IPS DF 6.9 (cell line): Measurements from ENCODE around the gene TIGD2.

ENCODE experiments used
- DNase-seq: peaks from one replicate; pipeline ENCODE4 v3.0.0-alpha.2; 2013; ENCODE audit warnings: low read depth, low spot score
- H3K27ac ChIP-seq: one replicate; pipeline ENCODE4 v1.5.1; 2013; ENCODE audit warnings: low read length, control low read depth
- H3K27me3 ChIP-seq: 2 replicates; pipeline ENCODE4 v1.6.1; 2013; ENCODE audit warnings: mild to moderate bottlenecking, low read length; ENCODE audit not compliant: control insufficient read depth, insufficient read depth
- H3K36me3 ChIP-seq: 2 replicates; pipeline ENCODE4 v1.6.1; 2013; ENCODE audit warnings: low read length; ENCODE audit not compliant: control insufficient read depth, insufficient read depth
- H3K4me1 ChIP-seq: 2 replicates; pipeline ENCODE4 v1.6.1; 2013; ENCODE audit warnings: low read length; ENCODE audit not compliant: control insufficient read depth, insufficient read depth
- H3K4me3 ChIP-seq: 2 replicates; pipeline ENCODE4 v1.5.1; 2013; ENCODE audit warnings: mild to moderate bottlenecking, low read length
- H3K9me3 ChIP-seq: 2 replicates; pipeline ENCODE4 v1.6.1; 2013; ENCODE audit warnings: low read length, inconsistent platforms; ENCODE audit not compliant: control insufficient read depth, insufficient read depth
- WGBS: extraction: QIAGEN DNeasy Blood & Tissue Kit; methylation state at CpG from one replicate; pipeline ENCODE4 v1.1.7; 2013; ENCODE audit warnings: mixed read lengths, missing lambda C conversion rate; ENCODE audit not compliant: insufficient read length, insufficient coverage; 5-methylcytosine and 5-hydroxymethylcytosine counted together

Gene TIGD2

GRCh38 chr4:89100853-89101252 is 10.5 kb upstream of the TIGD2 start:
- Histone ChIP-seq H3K27ac (no peak overlapping the region), H3K27me3 (no peaks in the 10 kb centered on the region), H3K4me1 (no peaks in the 10 kb centered on the region), H3K4me3 (no peak overlapping the region), H3K36me3 (no peaks in the 10 kb centered on the region), H3K9me3 (no peaks in the 10 kb centered on the region)
- WGBS, result no CpG with 5 or more reads among the region's 3 CpGs
- DNase-seq, result no peak

GRCh38 chr4:89101256-89102161 is 9.8 kb upstream of the TIGD2 start:
- 100% methylated on average over 2 of the region's 11 CpGs for WGBS
- no peak overlapping the region for H3K4me3 ChIP-seq
- H3K36me3 ChIP-seq, result no peaks in the 10 kb centered on the region
- no peaks in the 10 kb centered on the region for H3K9me3 ChIP-seq
- H3K27ac ChIP-seq, result no peak overlapping the region
- H3K4me1 ChIP-seq, result no peaks in the 10 kb centered on the region
- DNase-seq, result no peak
- no peaks in the 10 kb centered on the region for H3K27me3 ChIP-seq

- Histone ChIP-seq H3K27me3 (peaks cover 7% of the 10 kb centered on the region; the same call in 1 of the 2 replicates), H3K4me1 (peaks cover 2% of the 10 kb centered on the region; the same call in 1 of the 2 replicates), H3K9me3 (no peaks in the 10 kb centered on the region), H3K36me3 (no peaks in the 10 kb centered on the region), H3K27ac (no peak overlapping the region), H3K4me3 (no peak overlapping the region)
- no peak for DNase-seq
- no CpG with 5 or more reads among the region's 6 CpGs for WGBS
Observed at GRCh38 chr4:89105726-89106125, 5.6 kb upstream of the TIGD2 start.

DNA sequence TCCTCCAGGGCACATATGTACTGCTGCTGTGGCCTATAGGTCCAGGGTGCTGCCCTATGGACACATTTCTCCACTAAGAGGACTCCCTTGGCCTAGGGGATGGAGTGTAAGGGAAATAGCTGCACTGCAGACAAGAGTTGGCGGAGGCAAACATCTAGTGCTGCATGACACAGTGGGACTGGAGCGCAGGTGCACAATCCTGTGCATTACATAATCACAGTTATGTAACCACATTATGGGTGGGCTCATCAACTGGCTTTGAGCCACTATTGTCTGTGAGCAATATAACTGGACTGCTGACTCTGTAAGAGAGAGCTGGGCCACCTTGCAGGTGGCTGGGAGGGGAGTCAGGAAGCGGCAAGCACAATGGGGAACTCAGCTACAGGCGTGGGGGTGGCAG is 3.2 kb upstream of the TIGD2 start:
- WGBS, result no CpG with 5 or more reads among the region's 4 CpGs
- DNase-seq, result no peak
- H3K4me3 ChIP-seq, result no peak overlapping the region
- H3K27ac ChIP-seq, result no peak overlapping the region
- peaks cover 7% of the 10 kb centered on the region; the same call in 1 of the 2 replicates for H3K27me3 ChIP-seq
- no peaks in the 10 kb centered on the region for H3K36me3 ChIP-seq
- H3K9me3 ChIP-seq, result no peaks in the 10 kb centered on the region
- H3K4me1 ChIP-seq, result peaks cover 5% of the 10 kb centered on the region; the same call in 1 of the 2 replicates

- peaks cover 7% of the 10 kb centered on the region; the same call in 1 of the 2 replicates for H3K27me3 ChIP-seq
- no peak overlapping the region for H3K27ac ChIP-seq
- no peaks in the 10 kb centered on the region for H3K9me3 ChIP-seq
- H3K4me1 ChIP-seq, result peaks cover 5% of the 10 kb centered on the region; the same call in 1 of the 2 replicates
- no CpG with 5 or more reads among the region's 10 CpGs for WGBS
- H3K4me3 ChIP-seq, result peak overlapping the region; percentile 75; the same call in 1 of the 2 replicates
- no peaks in the 10 kb centered on the region for H3K36me3 ChIP-seq
- DNase-seq, result no peak
Observed at GRCh38 chr4:89109841-89110540, 1.3 kb upstream of the TIGD2 start.

- H3K36me3 ChIP-seq, result no peaks in the 10 kb centered on the region
- H3K9me3 ChIP-seq, result no peaks in the 10 kb centered on the region
- no CpG with 5 or more reads among the region's 30 CpGs for WGBS
- DNase-seq, result peak; percentile 16
- H3K27me3 ChIP-seq, result peaks cover 7% of the 10 kb centered on the region; the same call in 1 of the 2 replicates
- no peak overlapping the region for H3K27ac ChIP-seq
- peak overlapping the region; percentile 75; the same call in 1 of the 2 replicates for H3K4me3 ChIP-seq
- H3K4me1 ChIP-seq, result peaks cover 5% of the 10 kb centered on the region; the same call in 1 of the 2 replicates
Observed at GRCh38 chr4:89110541-89110985, 770 bp upstream of the TIGD2 start.

- Histone ChIP-seq H3K27me3 (peaks cover 7% of the 10 kb centered on the region; the same call in 1 of the 2 replicates), H3K4me3 (peak overlapping the region; percentile 75; the same call in 1 of the 2 replicates), H3K27ac (no peak overlapping the region), H3K36me3 (no peaks in the 10 kb centered on the region), H3K9me3 (no peaks in the 10 kb centered on the region), H3K4me1 (peaks cover 5% of the 10 kb centered on the region; the same call in 1 of the 2 replicates)
- DNase-seq, result no peak
- no CpG with 5 or more reads among the region's 15 CpGs for WGBS
Observed at GRCh38 chr4:89111833-89112563, 665 bp downstream of the TIGD2 start.

DNA sequence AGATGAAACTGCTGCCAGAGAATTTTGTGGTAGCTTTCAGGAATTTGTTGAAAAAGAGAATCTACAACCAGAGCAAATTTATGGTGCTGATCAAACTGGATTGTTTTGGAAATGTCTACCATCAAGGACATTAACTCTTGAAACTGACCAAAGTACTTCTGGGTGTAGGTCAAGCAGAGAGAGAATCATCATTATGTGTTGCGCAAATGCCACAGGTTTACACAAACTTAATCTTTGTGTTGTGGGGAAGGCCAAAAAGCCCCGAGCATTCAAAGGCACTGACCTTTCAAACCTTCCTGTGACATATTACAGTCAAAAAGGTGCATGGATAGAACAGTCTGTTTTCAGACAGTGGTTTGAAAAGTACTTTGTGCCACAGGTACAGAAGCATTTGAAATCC is 2.1 kb downstream of the TIGD2 start:
- Histone ChIP-seq H3K27me3 (peaks cover 7% of the 10 kb centered on the region; the same call in 1 of the 2 replicates), H3K4me1 (peaks cover 5% of the 10 kb centered on the region; the same call in 1 of the 2 replicates), H3K36me3 (no peaks in the 10 kb centered on the region), H3K4me3 (no peak overlapping the region), H3K9me3 (no peaks in the 10 kb centered on the region), H3K27ac (no peak overlapping the region)
- no CpG with 5 or more reads among the region's 2 CpGs for WGBS
- no peak for DNase-seq

DNA sequence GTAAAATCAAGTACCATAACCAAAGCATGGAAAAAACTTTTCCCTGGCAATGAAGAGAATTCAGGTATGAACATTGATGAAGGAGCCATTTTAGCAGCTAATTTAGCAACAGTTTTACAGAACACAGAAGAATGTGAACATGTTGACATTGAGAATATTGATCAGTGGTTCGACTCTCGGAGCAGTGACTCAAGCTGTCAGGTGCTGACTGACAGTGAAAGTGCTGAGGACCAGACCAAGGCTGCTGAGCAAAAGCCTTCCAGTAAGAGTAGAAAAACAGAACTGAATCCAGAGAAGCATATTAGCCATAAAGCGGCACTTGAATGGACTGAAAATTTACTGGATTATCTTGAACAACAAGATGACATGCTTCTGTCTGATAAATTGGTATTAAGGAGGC is 2.8 kb downstream of the TIGD2 start:
- Histone ChIP-seq H3K4me3 (no peak overlapping the region), H3K27me3 (peaks cover 7% of the 10 kb centered on the region; the same call in 1 of the 2 replicates), H3K27ac (no peak overlapping the region), H3K9me3 (no peaks in the 10 kb centered on the region), H3K36me3 (no peaks in the 10 kb centered on the region), H3K4me1 (peaks cover 5% of the 10 kb centered on the region; the same call in 1 of the 2 replicates)
- no peak for DNase-seq
- WGBS, result no CpG with 5 or more reads among the region's 3 CpGs

DNA sequence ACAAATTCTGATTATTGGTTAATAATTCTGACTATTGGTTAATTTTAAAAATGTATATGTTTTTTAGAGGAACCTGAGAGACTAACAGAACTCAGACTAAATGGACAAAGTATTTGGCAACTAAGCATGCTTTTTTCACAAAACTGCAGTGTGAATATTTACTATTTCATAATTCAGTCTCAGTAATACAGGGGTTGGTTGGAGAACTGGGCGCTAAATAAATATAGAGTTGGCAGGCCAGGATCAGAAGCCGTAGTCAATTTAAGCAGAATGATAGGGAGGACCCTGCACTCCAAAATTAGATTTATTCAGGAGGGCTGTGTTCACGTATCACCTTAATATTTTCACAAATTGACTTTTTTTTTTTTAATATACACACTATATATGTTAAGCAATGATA is 5.8 kb downstream of the TIGD2 start:
- WGBS, result no CpG with 5 or more reads among the region's 3 CpGs
- Histone ChIP-seq H3K4me1 (peaks cover 1% of the 10 kb centered on the region; the same call in 1 of the 2 replicates), H3K4me3 (no peak overlapping the region), H3K36me3 (no peaks in the 10 kb centered on the region), H3K9me3 (no peaks in the 10 kb centered on the region), H3K27me3 (no peaks in the 10 kb centered on the region), H3K27ac (no peak overlapping the region)
- no peak for DNase-seq
